ACHN (cell line): ENCODE results near the gene LRRC30.
"Not testable (repeated sequence)": the region's sequence is repeated elsewhere in the genome, so short reads cannot be mapped to it uniquely, and the experiment has no call there.

Experiments used
- DNase-seq: peaks from one replicate; pipeline ENCODE4 v3.0.0-alpha.2; 2015
- in situ Hi-C: cut with HindIII; loops from 2 replicates; pipeline ENCODE4 v1.10.0; 2017; ENCODE audit warnings: low sequenced_read_pairs, low pct_ligation_motif_present, low pct_unique_long_range_greater_than_20kb

Gene LRRC30

GRCh38 chr18:7230626-7231349, at the start of gene LRRC30:
Gene LRRC30 (plus strand): TSS chr18:7231089. CDS start chr18:7231139, 50 bp downstream.
- in situ Hi-C loops, result no loop called here
- DNase-seq, result no peak

GRCh38 chr18:7185701-7186100, 45.2 kb upstream of the LRRC30 start:
- in situ Hi-C loops, result no loop called here

GRCh38 chr18:7190547-7191156, 40.2 kb upstream of the LRRC30 start:
- DNase-seq, result no peak
- in situ Hi-C loops, result no loop called here

More at GRCh38 chr18:7185701-7186100, 45.2 kb upstream of the LRRC30 start:
- no peak for DNase-seq

- DNase-seq, result no peak
- in situ Hi-C loops, result no loop called here
Measured at GRCh38 chr18:7191736-7192135, 39.2 kb upstream of the LRRC30 start.

GRCh38 chr18:7195266-7195665, 35.6 kb upstream of the LRRC30 start:
- in situ Hi-C loops, result no loop called here

GRCh38 chr18:7196421-7196820, 34.5 kb upstream of the LRRC30 start:
- in situ Hi-C loops, result no loop called here
- DNase-seq, result no peak

More at GRCh38 chr18:7195266-7195665, 35.6 kb upstream of the LRRC30 start:
- no peak for DNase-seq

- in situ Hi-C loops, result no loop called here
- DNase-seq, result no peak
Measured at GRCh38 chr18:7197854-7198253, 33.0 kb upstream of the LRRC30 start.

GRCh38 chr18:7198326-7198725, 32.6 kb upstream of the LRRC30 start:
- no peak for DNase-seq
- in situ Hi-C loops, result no loop called here

GRCh38 chr18:7201096-7201495, 29.8 kb upstream of the LRRC30 start:
- in situ Hi-C loops, result no loop called here
- DNase-seq, result no peak

- DNase-seq, result no peak
Measured at GRCh38 chr18:7202169-7202568, 28.7 kb upstream of the LRRC30 start.

GRCh38 chr18:7203601-7204000, 27.3 kb upstream of the LRRC30 start:
- DNase-seq, in situ Hi-C loops: not testable (repeated sequence)

More at GRCh38 chr18:7202169-7202568, 28.7 kb upstream of the LRRC30 start:
- in situ Hi-C loops, result no loop called here

- DNase-seq, result no peak
- in situ Hi-C loops, result no loop called here
Measured at GRCh38 chr18:7205346-7205745, 25.5 kb upstream of the LRRC30 start.

- in situ Hi-C loops, result no loop called here
- no peak for DNase-seq
Measured at GRCh38 chr18:7206217-7206616, 24.7 kb upstream of the LRRC30 start.

GRCh38 chr18:7207366-7207915, 23.4 kb upstream of the LRRC30 start:
- no peak for DNase-seq
- in situ Hi-C loops, result no loop called here

- in situ Hi-C loops, result no loop called here
- peak; percentile 52 for DNase-seq
Measured at GRCh38 chr18:7221424-7222155, 9.3 kb upstream of the LRRC30 start.

GRCh38 chr18:7224198-7224597, 6.7 kb upstream of the LRRC30 start:
- DNase-seq, result no peak
- in situ Hi-C loops, result no loop called here

- DNase-seq, result no peak
- in situ Hi-C loops, result no loop called here
Measured at GRCh38 chr18:7232218-7232617, 1.3 kb downstream of the LRRC30 start.

GRCh38 chr18:7233134-7233810, 2.4 kb downstream of the LRRC30 start:
- DNase-seq, result no peak

GRCh38 chr18:7234091-7234490, 3.2 kb downstream of the LRRC30 start:
- no peak for DNase-seq
- in situ Hi-C loops, result no loop called here

More at GRCh38 chr18:7233134-7233810, 2.4 kb downstream of the LRRC30 start:
- in situ Hi-C loops, result no loop called here
